ENCODE results near the gene HCN3.

DNA sequence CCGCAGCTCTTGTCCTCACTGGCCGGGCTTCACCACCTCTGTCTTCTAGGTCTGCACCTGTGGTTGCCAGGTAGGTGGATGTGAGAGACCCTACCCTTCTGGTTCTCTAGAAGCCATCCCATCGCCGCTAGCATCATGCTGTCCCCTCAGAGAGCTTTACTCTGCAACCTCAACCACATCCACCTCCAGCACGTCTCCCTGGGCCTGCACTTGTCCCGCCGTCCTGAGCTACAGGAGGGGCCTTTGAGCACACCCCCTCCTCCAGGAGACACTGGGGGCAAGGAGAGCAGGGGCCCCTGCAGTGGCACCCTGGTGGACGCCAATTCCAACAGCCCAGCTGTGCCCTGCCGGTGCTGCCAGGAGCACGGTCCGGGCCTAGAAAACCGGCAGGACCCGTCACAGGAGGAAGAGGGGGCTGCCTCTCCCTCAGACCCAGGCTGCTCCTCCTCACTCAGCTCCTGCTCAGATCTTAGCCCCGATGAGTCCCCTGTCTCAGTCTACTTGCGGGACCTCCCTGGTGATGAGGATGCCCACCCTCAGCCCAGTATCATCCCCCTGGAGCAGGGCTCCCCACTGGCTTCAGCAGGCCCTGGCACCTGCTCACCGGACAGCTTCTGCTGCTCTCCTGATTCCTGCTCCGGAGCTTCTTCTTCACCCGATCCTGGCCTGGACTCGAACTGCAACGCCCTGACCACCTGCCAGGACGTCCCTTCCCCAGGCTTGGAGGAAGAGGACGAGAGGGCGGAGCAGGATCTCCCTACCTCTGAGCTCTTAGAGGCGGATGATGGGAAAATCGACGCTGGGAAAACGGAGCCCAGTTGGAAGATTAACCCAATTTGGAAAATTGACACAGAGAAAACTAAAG lies 44.6 kb downstream of the HCN3 start:
- TF ChIP-seq CTCF (IDR thresholded peaks at IDR 0.05) (no peak), NR2C2 (CRISPR knock-in tag; IDR thresholded peaks at IDR 0.05) (no peak), ZNF263 (CRISPR knock-in tag; IDR thresholded peaks at IDR 0.05; ENCODE audit: low read depth) (no peak), ZBTB21 (CRISPR knock-in tag; IDR thresholded peaks at IDR 0.05; ENCODE audit: borderline replicate concordance) (no peak)
- TF ChIP-seq, protein P1, sequence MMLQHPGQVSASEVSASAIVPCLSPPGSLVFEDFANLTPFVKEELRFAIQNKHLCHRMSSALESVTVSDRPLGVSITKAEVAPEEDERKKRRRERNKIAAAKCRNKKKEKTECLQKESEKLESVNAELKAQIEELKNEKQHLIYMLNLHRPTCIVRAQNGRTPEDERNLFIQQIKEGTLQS (CRISPR knock-in tag; conservative IDR thresholded peaks at IDR 0.05) = no peak
- TF ChIP-seq, protein P2, sequence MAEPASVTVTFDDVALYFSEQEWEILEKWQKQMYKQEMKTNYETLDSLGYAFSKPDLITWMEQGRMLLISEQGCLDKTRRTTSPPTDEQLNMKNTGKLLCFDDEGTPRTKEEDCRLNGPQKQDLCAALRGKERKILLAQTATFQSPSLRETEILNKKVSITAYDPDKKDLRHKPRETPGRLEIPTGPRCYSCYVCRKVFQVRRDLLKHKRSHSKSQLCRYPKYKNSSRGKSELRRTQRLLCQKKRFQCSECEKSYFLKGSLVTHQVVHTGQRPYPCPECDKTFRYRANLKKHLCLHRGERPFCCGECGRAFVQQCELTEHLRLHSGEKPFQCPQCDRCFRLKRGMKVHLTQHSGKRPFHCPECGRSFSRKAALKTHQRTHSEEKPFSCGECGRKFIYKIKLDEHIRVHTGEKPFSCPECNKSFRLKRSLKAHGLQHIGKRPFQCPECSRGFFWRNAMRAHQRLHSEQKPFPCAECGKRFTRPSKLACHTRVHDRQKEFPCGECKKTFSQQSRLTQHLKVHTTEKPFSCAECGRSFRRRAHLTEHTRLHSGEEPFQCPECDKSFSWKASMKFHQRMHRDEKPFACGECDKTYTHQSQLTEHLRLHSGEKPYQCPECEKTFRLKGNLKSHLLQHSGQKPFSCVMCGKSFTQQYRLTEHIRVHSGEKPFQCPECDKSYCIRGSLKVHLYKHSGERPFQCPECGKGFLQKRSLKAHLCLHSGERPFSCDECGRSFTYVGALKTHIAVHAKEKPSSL (CRISPR knock-in tag; conservative IDR thresholded peaks at IDR 0.05) = no peak
